SK-N-MC (cell line): ENCODE results near the gene CXCL10.
"Not testable (repeated sequence)": the region's sequence is repeated elsewhere in the genome, so short reads cannot be mapped to it uniquely, and the experiment has no call there.

Experiments
- DNase-seq: peaks from one replicate; pipeline ENCODE4 v3.0.0-alpha.2; 2011; ENCODE audit warnings: low read depth, low spot score
- H3K27ac ChIP-seq: fragments of 200-600 bp; sonication (generic); 2 replicates; pipeline ENCODE4 v1.5.1; 2016; ENCODE audit warnings: mixed run types
- H3K36me3 ChIP-seq: fragments of 200-600 bp; sonication (generic); 2 replicates; pipeline ENCODE4 v1.6.1; 2017; ENCODE audit warnings: antibody characterized with exemption, low read length, mixed read lengths; ENCODE audit not compliant: insufficient read depth
- H3K4me3 ChIP-seq: fragments of 200-600 bp; sonication (generic); 2 replicates; pipeline ENCODE4 v1.5.1; 2016
- H3K9ac ChIP-seq: fragments of 200-600 bp; sonication (generic); 2 replicates; pipeline ENCODE4 v1.8.0; 2017; ENCODE audit warnings: mixed run types, mixed read lengths; ENCODE audit not compliant: insufficient read length
- H3K9me3 ChIP-seq: fragments of 200-600 bp; sonication (generic); 2 replicates; pipeline ENCODE4 v1.6.1; 2017; ENCODE audit warnings: low read depth, mild to moderate bottlenecking, antibody characterized with exemption, low read length, moderate library complexity, mixed read lengths
- EZH2 ChIP-seq: fragments of 200-600 bp; sonication (generic); IDR thresholded peaks from one replicate; pipeline ENCODE4 v1.6.1; 2017; ENCODE audit warnings: antibody characterized with exemption
- FOXP2 ChIP-seq: optimal IDR thresholded peaks from 2 replicates; pipeline ENCODE3; 2011; ENCODE audit warnings: mild to moderate bottlenecking, moderate library complexity; ENCODE audit not compliant: insufficient read depth; ENCODE audit errors: extremely low read length, control extremely low read depth
- POLR2AphosphoS5 ChIP-seq: IDR thresholded peaks from 2 replicates; pipeline ENCODE4 v1.6.1; 2012; ENCODE audit warnings: mild to moderate bottlenecking, low read depth, low read length, borderline replicate concordance

The CXCL10 gene

GRCh38 chr4:76058302-76058701 is 35.0 kb upstream of the CXCL10 start:
- no peak for DNase-seq
- Histone ChIP-seq H3K36me3 (no peaks in the 10 kb centered on the region), H3K9ac (no peak overlapping the region), H3K4me3 (no peak overlapping the region), H3K27ac (no peak overlapping the region), H3K9me3 (no peaks in the 10 kb centered on the region)
- no peak for TF ChIP-seq EZH2
- no peak for TF ChIP-seq POLR2AphosphoS5
- TF ChIP-seq FOXP2, result no peak

GRCh38 chr4:76055421-76055820 is 32.1 kb upstream of the CXCL10 start:
- H3K4me3 ChIP-seq, result no peak overlapping the region
- no peak overlapping the region for H3K27ac ChIP-seq
- TF ChIP-seq FOXP2, result no peak
- TF ChIP-seq POLR2AphosphoS5, result no peak
- TF ChIP-seq EZH2, result no peak
- H3K9ac ChIP-seq, result no peak overlapping the region
- no peaks in the 10 kb centered on the region for H3K36me3 ChIP-seq
- H3K9me3 ChIP-seq, result no peaks in the 10 kb centered on the region
- DNase-seq, result no peak

GRCh38 chr4:76055016-76055415 is 31.7 kb upstream of the CXCL10 start:
- no peak for DNase-seq
- Histone ChIP-seq H3K27ac (no peak overlapping the region), H3K36me3 (no peaks in the 10 kb centered on the region), H3K9me3 (no peaks in the 10 kb centered on the region), H3K4me3 (no peak overlapping the region), H3K9ac (no peak overlapping the region)
- TF ChIP-seq FOXP2 (no peak), EZH2 (no peak), POLR2AphosphoS5 (no peak)

- DNase-seq, result no peak
- H3K9ac ChIP-seq, result no peak overlapping the region
- H3K36me3 ChIP-seq, result no peaks in the 10 kb centered on the region
- no peak for TF ChIP-seq FOXP2
- no peak for TF ChIP-seq POLR2AphosphoS5
- no peak for TF ChIP-seq EZH2
- no peak overlapping the region for H3K4me3 ChIP-seq
- no peaks in the 10 kb centered on the region for H3K9me3 ChIP-seq
- no peak overlapping the region for H3K27ac ChIP-seq
These were observed 30.4 kb upstream of the CXCL10 start for GRCh38 chr4:76053730-76054129.

- not testable (repeated sequence) for H3K9ac ChIP-seq, DNase-seq, H3K27ac ChIP-seq, H3K9me3 ChIP-seq, H3K4me3 ChIP-seq, H3K36me3 ChIP-seq
These were observed 27.3 kb upstream of the CXCL10 start for GRCh38 chr4:76050560-76051050.

- not testable (repeated sequence) for H3K9me3 ChIP-seq, DNase-seq, H3K36me3 ChIP-seq, H3K27ac ChIP-seq, H3K9ac ChIP-seq, H3K4me3 ChIP-seq
These were observed 26.6 kb upstream of the CXCL10 start for GRCh38 chr4:76049860-76050416.

GRCh38 chr4:76044686-76045085 is 21.4 kb upstream of the CXCL10 start:
- not testable (repeated sequence) for H3K9me3 ChIP-seq, H3K36me3 ChIP-seq, H3K27ac ChIP-seq, H3K4me3 ChIP-seq, DNase-seq, H3K9ac ChIP-seq

GRCh38 chr4:76043306-76043705 is 20.0 kb upstream of the CXCL10 start:
- H3K27ac ChIP-seq, H3K9ac ChIP-seq, H3K36me3 ChIP-seq, DNase-seq, H3K4me3 ChIP-seq, H3K9me3 ChIP-seq: not testable (repeated sequence)

- DNase-seq, H3K4me3 ChIP-seq, H3K9me3 ChIP-seq, H3K27ac ChIP-seq, H3K9ac ChIP-seq, H3K36me3 ChIP-seq: not testable (repeated sequence)
These were observed 19.1 kb upstream of the CXCL10 start for GRCh38 chr4:76042241-76042998.
